Bronchus fibroblast of lung (primary cell): ENCODE results near the gene ACAA1. TPM values are rescaled to one million over a fixed set of nuclear protein-coding genes. Genes with fewer than 3 reads are reported as not detected.

Experiments
- total RNA-seq: library from RNA; depleted of rRNA; stranded (reverse); fragments of >200 nt; gene quantifications from 2 replicates; pipeline ENCODE4 v1.2.3, GENCODE V29; 2015

The ACAA1 gene
- total RNA-seq, result 33.3 and 38.1 TPM in 2 replicates

GRCh38 chr3:38136777-38137614, at the start of gene ACAA1:
Gene ACAA1, minus strand, starts transcription at chr3:38137127. Its CDS starts 92 bp downstream, at chr3:38137035.

GRCh38 chr3:38164952-38165721, 28.2 kb upstream of the ACAA1 start, which contains the start of gene OXSR1:
Gene OXSR1, plus strand, starts transcription at chr3:38165537. Its CDS starts 340 bp downstream, at chr3:38165877.

GRCh38 chr3:38138349-38139190, 1.6 kb upstream of the ACAA1 start, which contains the start of gene MYD88:
Gene MYD88, plus strand, starts transcription at chr3:38138661. Its CDS starts 40 bp downstream, at chr3:38138701.

Other genes with a start within 250 kb of the ACAA1 start
- gene VILL, start 146.3 kb downstream of the ACAA1 start, total RNA-seq, result 4.9 and 5.0 TPM in 2 replicates
- gene PLCD1, start 107.5 kb downstream of the ACAA1 start, total RNA-seq, result 33.6 and 36.9 TPM in 2 replicates
- not detected in 2 replicates for gene DLEC1, start 97.9 kb downstream of the ACAA1 start, total RNA-seq
- gene MYD88, start 1.5 kb upstream of the ACAA1 start, total RNA-seq, result 23.0 and 28.5 TPM in 2 replicates
- gene OXSR1, start 28.4 kb upstream of the ACAA1 start, total RNA-seq, result 29.3 and 36.0 TPM in 2 replicates
- not detected in 2 replicates for gene SLC22A13, start 128.7 kb upstream of the ACAA1 start, total RNA-seq
- not detected in 2 replicates for gene SLC22A14, start 145.2 kb upstream of the ACAA1 start, total RNA-seq
- gene XYLB, start 209.7 kb upstream of the ACAA1 start, total RNA-seq, result 1.8 and 5.7 TPM in 2 replicates